Vagina (tissue), 2 donors: ENCODE results near the gene TSPAN5. TPM values are rescaled to one million over a fixed set of nuclear protein-coding genes. Genes with fewer than 3 reads are reported as not detected.

Experiments
- DNase-seq, 2 donors: peaks; one replicate each; pipeline ENCODE4 v3.0.0-alpha.2; 2017; ENCODE audit errors: extremely low spot score in 2 of 2
- H3K27ac ChIP-seq: fragments of 200-600 bp; sonication (generic); one replicate; pipeline ENCODE4 v1.5.1; 2019
- H3K27me3 ChIP-seq: fragments of 200-600 bp; sonication (generic); one replicate; pipeline ENCODE4 v1.5.1; 2019
- H3K36me3 ChIP-seq, 2 donors: fragments of 200-600 bp; sonication (generic); one replicate each; pipeline ENCODE4 v1.5.1; 2017 to 2019
- H3K4me1 ChIP-seq: fragments of 200-600 bp; sonication (generic); one replicate; pipeline ENCODE4 v1.5.1; 2019
- H3K4me3 ChIP-seq, 2 donors: fragments of 200-600 bp; sonication (generic); 1 replicate in 1 of 2; 2 replicates in 1 of 2; pipeline ENCODE4 v1.5.1; 2016 to 2019
- H3K9me3 ChIP-seq: fragments of 200-600 bp; sonication (generic); one replicate; pipeline ENCODE4 v1.5.1; 2019
- POLR2A ChIP-seq, 2 donors: fragments of 450-650 bp; IDR thresholded peaks; one replicate each; pipeline ENCODE4 v1.6.1; 2017; ENCODE audit warnings: antibody characterized with exemption in 2 of 2, mild to moderate bottlenecking in 2 of 2, moderate library complexity in 2 of 2
- POLR2AphosphoS5 ChIP-seq, 2 donors: sonication (generic); formaldehyde crosslinking; IDR thresholded peaks; one replicate each; pipeline ENCODE4 v1.9.0; 2017; ENCODE audit warnings: antibody characterized with exemption in 2 of 2, mild to moderate bottlenecking in 2 of 2, low read depth in 1 of 2; ENCODE audit not compliant: insufficient read depth in 1 of 2
- intact Hi-C: fragments of 100-400 bp; cut with DNase I; formaldehyde crosslinking; loops from one replicate; pipeline ENCODE4 v1.15.1; 2023
- total RNA-seq: library from RNA; depleted of rRNA; stranded (reverse); fragments of >200 nt; gene quantifications from one replicate; pipeline ENCODE4 v1.2.3, GENCODE V29; 2016
- TF ChIP-seq, protein P1 (sequence below), 3 experiments: fragments of 450-650 bp in 2 of 3; fragments of 200-600 bp in 1 of 3; sonication (generic) in 1 of 3; IDR thresholded peaks; one replicate each; pipeline ENCODE4 v1.5.1; 2017 to 2019; ENCODE audit warnings: antibody characterized with exemption in 3 of 3, mild to moderate bottlenecking in 2 of 3, moderate library complexity in 2 of 3

The TSPAN5 gene
- total RNA-seq, 1 donor from 2014 or later, result 15.5 TPM

DNA sequence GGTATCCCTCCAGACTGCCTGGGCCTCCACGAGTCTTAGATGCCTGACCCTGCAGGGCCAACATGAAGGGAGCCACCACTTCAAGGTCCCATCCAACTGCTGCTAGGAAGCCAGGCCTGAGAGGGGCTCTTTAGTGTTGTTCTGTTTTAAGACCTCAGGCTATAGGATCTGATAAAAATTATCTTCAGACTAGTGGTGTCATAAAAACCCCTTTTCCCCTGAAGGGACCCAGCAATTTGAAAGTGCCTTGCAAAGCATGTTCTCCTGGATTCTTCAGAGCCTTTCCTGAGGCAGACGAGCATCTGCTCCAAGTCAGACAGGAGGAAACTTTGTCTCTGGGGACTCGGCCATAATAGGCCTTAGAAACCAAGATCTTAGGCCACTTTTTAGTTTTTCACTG, 26.9 kb downstream of the TSPAN5 start:
- Histone ChIP-seq H3K36me3 (no peaks in the 10 kb centered on the region), H3K27me3 (no peaks in the 10 kb centered on the region), H3K4me3 (no peak overlapping the region), H3K27ac (no peak overlapping the region), H3K9me3 (no peaks in the 10 kb centered on the region), H3K4me1 (peaks cover 31% of the 10 kb centered on the region)
- DNase-seq, result no peak
- intact Hi-C loops, result no loop called here
- TF ChIP-seq, protein P1, sequence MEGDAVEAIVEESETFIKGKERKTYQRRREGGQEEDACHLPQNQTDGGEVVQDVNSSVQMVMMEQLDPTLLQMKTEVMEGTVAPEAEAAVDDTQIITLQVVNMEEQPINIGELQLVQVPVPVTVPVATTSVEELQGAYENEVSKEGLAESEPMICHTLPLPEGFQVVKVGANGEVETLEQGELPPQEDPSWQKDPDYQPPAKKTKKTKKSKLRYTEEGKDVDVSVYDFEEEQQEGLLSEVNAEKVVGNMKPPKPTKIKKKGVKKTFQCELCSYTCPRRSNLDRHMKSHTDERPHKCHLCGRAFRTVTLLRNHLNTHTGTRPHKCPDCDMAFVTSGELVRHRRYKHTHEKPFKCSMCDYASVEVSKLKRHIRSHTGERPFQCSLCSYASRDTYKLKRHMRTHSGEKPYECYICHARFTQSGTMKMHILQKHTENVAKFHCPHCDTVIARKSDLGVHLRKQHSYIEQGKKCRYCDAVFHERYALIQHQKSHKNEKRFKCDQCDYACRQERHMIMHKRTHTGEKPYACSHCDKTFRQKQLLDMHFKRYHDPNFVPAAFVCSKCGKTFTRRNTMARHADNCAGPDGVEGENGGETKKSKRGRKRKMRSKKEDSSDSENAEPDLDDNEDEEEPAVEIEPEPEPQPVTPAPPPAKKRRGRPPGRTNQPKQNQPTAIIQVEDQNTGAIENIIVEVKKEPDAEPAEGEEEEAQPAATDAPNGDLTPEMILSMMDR (IDR thresholded peaks at IDR 0.05), result no peak
- no peak for TF ChIP-seq POLR2AphosphoS5 (IDR thresholded peaks at IDR 0.05; ENCODE audit: insufficient read depth in 1 of 2, low read depth in 1 of 2)
- TF ChIP-seq POLR2A (IDR thresholded peaks at IDR 0.05), result no peak

DNA sequence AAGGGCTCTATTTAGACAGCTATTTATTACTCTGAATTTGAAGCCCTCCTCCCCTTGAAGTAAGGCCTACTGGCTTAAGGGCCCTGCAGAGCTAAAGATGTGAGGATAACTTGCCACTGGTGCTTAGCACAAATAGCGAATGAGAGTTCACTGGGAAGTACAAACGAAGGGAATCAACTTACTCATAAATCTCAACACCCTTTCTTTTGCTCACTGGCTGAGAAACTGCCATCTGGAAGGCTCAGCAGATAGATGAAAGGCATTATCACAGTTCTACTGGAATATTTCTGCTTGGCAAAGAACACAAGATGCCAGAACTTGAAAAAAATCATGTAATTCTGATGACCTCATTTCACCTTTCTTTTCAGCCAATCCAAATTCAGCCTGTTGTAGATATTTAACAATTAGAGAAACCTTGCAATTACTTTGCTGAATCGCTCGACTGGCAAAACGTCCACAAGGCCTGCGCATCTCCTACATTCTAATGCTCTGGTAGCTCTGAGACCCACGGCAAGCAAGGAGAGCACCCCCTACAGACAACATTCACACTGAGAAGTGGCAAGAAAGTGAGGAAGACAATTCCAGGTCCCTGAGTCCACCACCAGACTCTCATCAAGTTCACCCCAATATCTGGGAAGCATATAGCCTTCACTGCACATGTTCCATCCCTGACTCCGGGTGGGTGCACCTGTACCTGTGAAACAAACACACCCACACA, 27.5 kb downstream of the TSPAN5 start:
- H3K36me3 ChIP-seq, result no peaks in the 10 kb centered on the region
- no peaks in the 10 kb centered on the region for H3K27me3 ChIP-seq
- TF ChIP-seq, protein P1 (IDR thresholded peaks at IDR 0.05), result no peak
- TF ChIP-seq POLR2AphosphoS5 (IDR thresholded peaks at IDR 0.05; ENCODE audit: insufficient read depth in 1 of 2, low read depth in 1 of 2) (no peak), POLR2A (IDR thresholded peaks at IDR 0.05) (no peak)
- no peaks in the 10 kb centered on the region for H3K9me3 ChIP-seq
- no peak overlapping the region for H3K4me3 ChIP-seq
- peaks cover 37% of the 10 kb centered on the region for H3K4me1 ChIP-seq
- intact Hi-C loops, result no loop called here
- no peak for DNase-seq
- H3K27ac ChIP-seq, result no peak overlapping the region

DNA sequence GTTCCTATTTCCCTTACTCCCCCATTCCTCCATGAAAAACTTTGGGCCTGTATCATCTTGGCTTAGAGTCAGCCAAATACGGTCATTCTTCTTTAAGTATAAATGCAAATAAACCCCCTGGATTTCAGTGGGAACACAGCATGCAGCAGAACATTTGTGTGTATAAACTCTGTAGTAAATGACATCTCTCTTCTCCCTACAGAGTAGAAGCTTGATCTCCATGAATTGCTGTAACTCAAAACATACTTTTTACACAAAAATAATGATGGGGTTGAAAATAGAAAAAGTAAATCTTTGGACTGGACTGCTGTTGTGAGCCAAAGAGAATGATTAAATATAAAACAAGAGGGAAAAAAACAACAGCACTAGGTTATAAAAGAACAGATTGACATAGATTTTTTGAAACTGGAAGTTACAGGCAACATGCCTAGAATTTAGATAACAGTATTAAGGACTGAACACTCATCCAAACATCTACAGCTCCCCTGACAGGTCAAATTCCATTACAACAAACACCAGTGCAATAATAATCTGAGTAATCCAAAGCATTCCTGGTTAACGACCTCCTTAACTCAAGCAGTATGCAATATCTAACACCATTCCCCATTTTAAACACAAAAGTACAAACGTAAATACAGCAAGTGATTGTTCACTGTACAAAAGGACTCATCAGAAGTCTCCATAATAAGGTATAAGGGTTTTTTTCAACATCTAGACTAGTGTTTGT, 30.7 kb downstream of the TSPAN5 start:
- no peaks in the 10 kb centered on the region for H3K27me3 ChIP-seq
- H3K36me3 ChIP-seq, result no peaks in the 10 kb centered on the region
- no peak overlapping the region for H3K4me3 ChIP-seq
- intact Hi-C loops, result no loop called here
- H3K27ac ChIP-seq, result peak overlapping the region; percentile 57
- no peaks in the 10 kb centered on the region for H3K9me3 ChIP-seq
- H3K4me1 ChIP-seq, result peaks cover 49% of the 10 kb centered on the region
- no peak for DNase-seq
- peak in 1 of 2 donors; percentile 12 for TF ChIP-seq POLR2AphosphoS5 (IDR thresholded peaks at IDR 0.05; ENCODE audit: insufficient read depth in 1 of 2, low read depth in 1 of 2)
- TF ChIP-seq POLR2A (IDR thresholded peaks at IDR 0.05), result no peak

DNA sequence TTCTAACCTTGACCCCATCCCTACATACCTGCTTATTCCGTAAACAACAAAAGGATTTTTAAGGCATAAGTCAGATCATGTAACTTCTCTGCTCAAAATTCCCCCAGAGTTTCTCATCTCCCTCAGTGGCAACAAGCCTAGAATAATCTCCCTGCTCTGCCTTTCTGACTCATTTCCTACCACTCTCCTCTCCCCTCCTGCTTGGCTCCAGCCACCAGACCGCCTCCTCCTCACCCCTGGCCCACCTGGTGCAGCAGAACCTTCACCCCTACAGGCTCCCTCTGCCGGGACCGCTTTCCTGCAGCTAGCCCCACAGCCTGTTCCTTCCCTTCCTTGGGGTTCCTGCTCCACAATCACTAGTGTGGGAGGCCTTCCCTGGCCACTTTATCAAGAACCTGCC, 32.1 kb downstream of the TSPAN5 start:
- intact Hi-C loops, result no loop called here

DNA sequence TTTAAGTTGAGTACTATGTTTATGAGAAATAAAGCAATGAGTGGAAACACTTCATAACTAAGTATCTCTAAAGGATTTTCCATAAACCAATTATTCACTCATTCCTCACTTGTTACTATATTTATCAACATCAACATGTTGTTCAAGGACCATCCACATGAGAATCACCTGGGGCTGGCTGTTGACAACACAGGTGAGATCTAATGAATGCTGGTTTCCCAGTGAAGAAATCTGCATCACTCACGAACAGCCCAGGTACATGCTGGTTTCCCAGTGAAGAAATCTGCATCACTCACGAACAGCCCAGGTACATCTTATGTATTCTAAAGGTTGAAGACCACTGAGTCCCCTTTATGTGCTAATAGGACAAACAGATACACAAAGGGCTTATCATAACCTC, 32.5 kb downstream of the TSPAN5 start:
- Histone ChIP-seq H3K36me3 (no peaks in the 10 kb centered on the region), H3K4me3 (no peak overlapping the region), H3K27ac (peak overlapping the region; percentile 57), H3K27me3 (no peaks in the 10 kb centered on the region), H3K9me3 (no peaks in the 10 kb centered on the region), H3K4me1 (peaks cover 41% of the 10 kb centered on the region)
- intact Hi-C loops, result no loop called here
- DNase-seq, result no peak
- TF ChIP-seq POLR2A (IDR thresholded peaks at IDR 0.05) (no peak), POLR2AphosphoS5 (IDR thresholded peaks at IDR 0.05; ENCODE audit: insufficient read depth in 1 of 2, low read depth in 1 of 2) (no peak)
- TF ChIP-seq, protein P1 (IDR thresholded peaks at IDR 0.05), result no peak

More for the DNA sequence above, 32.1 kb downstream of the TSPAN5 start:
- Histone ChIP-seq H3K9me3 (no peaks in the 10 kb centered on the region), H3K4me3 (no peak overlapping the region), H3K27me3 (no peaks in the 10 kb centered on the region), H3K36me3 (no peaks in the 10 kb centered on the region), H3K27ac (peak overlapping the region; percentile 57), H3K4me1 (peaks cover 45% of the 10 kb centered on the region)
- DNase-seq, result no peak
- TF ChIP-seq POLR2A (IDR thresholded peaks at IDR 0.05) (no peak), POLR2AphosphoS5 (IDR thresholded peaks at IDR 0.05; ENCODE audit: insufficient read depth in 1 of 2, low read depth in 1 of 2) (peak in 1 of 2 donors; percentile 30)
- TF ChIP-seq, protein P1 (IDR thresholded peaks at IDR 0.05), result no peak
